Activated naive CD8-positive, alpha-beta T cell treated with anti-CD3 and anti-CD28 coated beads, Interleukin-2, amount 50 U/mL, for 24 hours (primary cell): ENCODE data around the gene BCORL1.

ENCODE experiments used
- ATAC-seq: fragments of 150-1000 bp; cut with Tn5 transposase; one replicate; pipeline ENCODE4 v1.10.0; 2021
- DNase-seq: peaks from one replicate; pipeline ENCODE4 v3.0.0; 2021
- H3K27ac Mint-ChIP-seq: one replicate; pipeline ENCODE4 v1.8.0; 2021; ENCODE audit warnings: mild to moderate bottlenecking, mixed read lengths
- H3K27me3 Mint-ChIP-seq: one replicate; pipeline ENCODE4 v1.8.0; 2021; ENCODE audit warnings: mixed read lengths
- H3K36me3 Mint-ChIP-seq: one replicate; pipeline ENCODE4 v1.8.0; 2021; ENCODE audit warnings: low read depth, mixed read lengths
- H3K4me1 Mint-ChIP-seq: one replicate; pipeline ENCODE4 v1.8.0; 2021; ENCODE audit warnings: mixed read lengths
- H3K4me3 Mint-ChIP-seq: one replicate; pipeline ENCODE4 v1.8.0; 2021; ENCODE audit warnings: mild to moderate bottlenecking, moderate library complexity, mixed read lengths
- H3K9me3 Mint-ChIP-seq: one replicate; pipeline ENCODE4 v1.8.0; 2021; ENCODE audit warnings: mixed read lengths

BCORL1 gene

DNA sequence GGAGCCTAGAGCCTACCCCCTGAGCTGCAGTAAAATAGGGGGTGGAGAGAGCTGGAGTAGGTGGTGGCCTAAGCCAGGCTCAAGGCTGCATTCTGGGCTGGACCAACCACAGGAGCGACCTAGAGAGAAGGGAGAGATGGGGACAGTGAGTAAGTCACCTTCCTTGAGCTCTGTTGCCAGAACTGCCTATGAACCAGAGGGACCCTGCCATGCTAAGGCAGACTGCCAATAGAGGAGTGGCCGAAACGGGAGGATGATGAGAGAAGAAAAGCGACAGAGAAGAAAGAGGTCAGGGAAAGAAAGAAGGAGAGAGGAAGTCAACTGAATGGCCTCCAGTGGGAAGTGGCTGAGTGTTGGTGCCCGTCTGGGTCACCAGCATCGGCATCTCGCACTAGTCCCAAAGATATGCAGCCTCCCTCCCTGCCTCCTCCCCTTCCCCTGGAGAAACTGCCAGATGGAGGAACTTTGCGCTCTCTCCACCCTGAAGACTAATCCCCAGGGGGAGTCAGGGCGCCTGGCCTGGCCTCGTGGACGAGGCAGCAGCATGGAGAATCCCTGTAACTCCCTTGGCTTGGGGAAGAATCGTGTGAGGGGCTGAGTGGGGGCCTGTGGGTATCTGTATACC lies 99.1 kb downstream of the BCORL1 start:
- ATAC-seq (no peak), DNase-seq (no peak)
- H3K36me3 Mint-ChIP-seq: no peaks in the 10 kb centered on the region
- no peaks in the 10 kb centered on the region for H3K27me3 Mint-ChIP-seq
- no peaks in the 10 kb centered on the region for H3K9me3 Mint-ChIP-seq
- peaks cover 57% of the 10 kb centered on the region for H3K4me1 Mint-ChIP-seq
- H3K4me3 Mint-ChIP-seq: no peak overlapping the region
- peak overlapping the region; percentile 80 for H3K27ac Mint-ChIP-seq

DNA sequence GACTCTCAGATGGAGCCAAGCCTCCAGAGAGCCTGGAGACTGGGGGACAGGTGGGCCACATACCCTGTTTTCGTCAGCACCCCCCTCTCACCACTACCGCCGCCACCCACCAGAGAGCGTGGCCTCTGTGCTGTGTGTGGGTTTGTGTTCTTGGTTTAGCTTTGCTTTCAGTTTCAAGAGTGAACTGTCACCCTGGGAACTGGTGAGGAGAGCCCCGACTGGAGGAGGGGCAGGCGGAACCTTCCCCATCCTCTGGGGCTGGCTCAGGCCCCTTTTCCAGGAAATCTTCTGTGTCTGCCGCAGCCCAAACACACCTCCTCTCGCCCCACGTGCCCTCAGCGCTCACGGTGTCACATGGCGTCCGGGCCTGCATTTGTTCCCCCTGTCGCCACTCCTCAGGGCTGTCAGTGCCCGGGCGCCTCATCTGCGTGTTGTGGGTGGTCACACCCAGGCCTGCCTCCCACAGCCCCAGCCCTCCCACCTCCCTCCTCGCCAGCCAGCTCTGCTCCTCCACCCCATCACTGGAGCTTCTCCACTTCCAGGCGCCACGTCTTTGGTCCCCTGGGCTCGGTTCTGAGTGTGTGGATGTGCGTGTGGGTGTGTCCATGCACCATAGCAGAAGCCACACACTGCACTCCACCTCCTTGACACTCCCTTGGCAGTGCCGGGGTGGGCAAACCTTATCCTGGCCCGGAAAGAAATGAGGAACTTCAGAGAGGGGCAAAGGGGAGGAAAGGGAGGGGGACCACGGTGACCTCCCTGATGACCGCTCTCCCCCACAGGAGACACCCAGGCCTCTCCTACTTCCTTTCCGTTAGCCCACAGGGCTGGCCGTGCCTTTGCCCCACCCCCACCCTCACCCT lies 100.0 kb downstream of the BCORL1 start:
- peak; percentile 65 for ATAC-seq
- Mint-ChIP-seq H3K4me3 (peak overlapping the region; percentile 43), H3K27me3 (no peaks in the 10 kb centered on the region), H3K9me3 (no peaks in the 10 kb centered on the region), H3K36me3 (no peaks in the 10 kb centered on the region), H3K27ac (peak overlapping the region; percentile 80), H3K4me1 (peaks cover 63% of the 10 kb centered on the region)
- DNase-seq: peak; percentile 67

DNA sequence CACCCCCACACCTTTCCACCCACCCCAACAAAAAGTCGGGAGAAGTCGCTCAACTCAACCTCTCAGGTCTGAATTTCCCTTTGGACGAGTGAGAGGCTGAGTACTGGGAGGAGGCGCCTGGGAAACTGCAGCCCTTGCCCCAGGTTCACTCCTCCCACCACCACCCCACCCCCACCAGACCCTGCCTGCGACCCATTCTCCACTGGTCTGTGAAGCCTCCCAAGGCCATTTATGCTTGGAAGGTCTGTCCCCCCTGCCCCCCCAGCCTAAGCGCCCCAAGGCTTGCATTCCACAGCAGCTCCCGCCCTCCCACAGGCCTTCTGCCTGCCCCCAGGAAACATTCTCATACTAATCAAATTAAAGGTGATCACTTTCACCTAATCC lies 100.7 kb downstream of the BCORL1 start:
- H3K36me3 Mint-ChIP-seq: peaks cover 3% of the 10 kb centered on the region
- H3K27ac Mint-ChIP-seq: peak overlapping the region; percentile 80
- no peaks in the 10 kb centered on the region for H3K27me3 Mint-ChIP-seq
- DNase-seq: no peak
- peaks cover 69% of the 10 kb centered on the region for H3K4me1 Mint-ChIP-seq
- no peak for ATAC-seq
- peak overlapping the region; percentile 29 for H3K4me3 Mint-ChIP-seq
- H3K9me3 Mint-ChIP-seq: no peaks in the 10 kb centered on the region

DNA sequence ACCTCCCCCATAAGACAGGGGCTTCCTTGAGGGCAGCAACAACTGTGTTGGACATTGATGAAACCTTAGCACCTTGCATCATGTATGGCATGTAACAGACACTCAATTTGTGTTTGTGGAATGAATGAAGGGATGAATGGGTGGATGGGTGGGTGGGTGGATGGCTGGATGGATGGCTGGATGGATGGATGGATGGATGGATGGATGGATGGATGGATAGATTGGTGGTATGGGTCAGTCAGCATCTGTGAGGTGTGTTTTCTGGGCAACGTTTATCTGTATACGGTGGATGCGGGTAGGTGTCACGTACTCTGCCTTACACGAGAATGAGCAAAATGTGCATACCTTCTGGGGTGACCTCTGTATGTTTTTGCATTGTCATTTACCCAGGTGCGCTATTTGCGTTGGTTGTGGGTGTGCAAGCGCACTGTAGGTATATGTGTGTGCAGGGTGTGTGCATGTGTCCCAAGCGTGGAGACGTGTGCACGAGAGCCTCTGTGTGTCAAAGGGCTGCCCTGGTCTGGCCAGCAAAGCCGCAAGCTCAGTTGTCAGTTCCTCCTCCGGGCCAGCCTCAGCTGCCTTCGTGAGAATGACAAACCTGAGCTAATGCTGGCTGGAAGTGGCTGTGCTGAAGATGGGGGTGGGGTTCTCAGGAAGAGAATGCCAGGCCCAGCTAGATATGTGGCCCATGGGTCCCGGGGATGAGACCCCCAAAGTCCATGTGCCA lies 101.4 kb downstream of the BCORL1 start:
- H3K36me3 Mint-ChIP-seq: peaks cover 3% of the 10 kb centered on the region
- no peak for ATAC-seq

DNA sequence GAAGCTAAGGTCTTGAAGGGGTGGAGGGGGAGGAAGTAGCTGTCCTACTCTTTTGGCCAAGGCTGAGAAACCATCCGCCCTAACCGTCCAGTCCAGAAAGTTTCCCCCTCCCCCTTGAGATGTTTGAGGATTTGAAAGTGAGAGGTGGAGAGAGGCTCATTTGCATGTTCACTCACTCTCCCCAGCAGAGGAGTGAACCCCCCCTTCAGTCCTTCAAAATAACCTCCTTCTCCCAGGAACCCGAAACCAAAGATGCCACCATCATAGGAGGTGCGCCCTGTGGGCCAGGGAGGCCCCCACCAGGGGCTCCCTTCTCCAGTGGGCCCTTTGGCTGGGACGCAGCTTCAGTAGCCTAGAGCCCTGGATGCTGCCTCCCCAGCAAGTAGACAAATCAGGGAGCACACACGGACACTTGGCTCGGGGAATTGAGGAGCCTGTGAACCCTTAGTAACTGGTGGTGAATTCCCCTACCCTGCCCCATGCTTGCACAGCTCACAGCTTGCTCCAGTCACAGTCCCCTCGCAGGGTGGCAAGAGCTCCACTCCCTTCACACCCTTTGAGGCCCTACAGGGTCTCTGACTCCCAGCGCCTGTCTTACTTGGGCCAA lies 102.3 kb downstream of the BCORL1 start:
- no peaks in the 10 kb centered on the region for H3K27me3 Mint-ChIP-seq
- H3K4me3 Mint-ChIP-seq: peak overlapping the region; percentile 63
- ATAC-seq: peak; percentile 29
- DNase-seq: no peak
- H3K27ac Mint-ChIP-seq: peak overlapping the region; percentile 79
- peaks cover 3% of the 10 kb centered on the region for H3K36me3 Mint-ChIP-seq
- no peaks in the 10 kb centered on the region for H3K9me3 Mint-ChIP-seq
- peaks cover 74% of the 10 kb centered on the region for H3K4me1 Mint-ChIP-seq

More for the DNA sequence above, 101.4 kb downstream of the BCORL1 start:
- H3K27ac Mint-ChIP-seq: peak overlapping the region; percentile 79
- peak overlapping the region; percentile 63 for H3K4me3 Mint-ChIP-seq
- H3K9me3 Mint-ChIP-seq: no peaks in the 10 kb centered on the region
- peaks cover 71% of the 10 kb centered on the region for H3K4me1 Mint-ChIP-seq
- no peak for DNase-seq
- H3K27me3 Mint-ChIP-seq: no peaks in the 10 kb centered on the region

DNA sequence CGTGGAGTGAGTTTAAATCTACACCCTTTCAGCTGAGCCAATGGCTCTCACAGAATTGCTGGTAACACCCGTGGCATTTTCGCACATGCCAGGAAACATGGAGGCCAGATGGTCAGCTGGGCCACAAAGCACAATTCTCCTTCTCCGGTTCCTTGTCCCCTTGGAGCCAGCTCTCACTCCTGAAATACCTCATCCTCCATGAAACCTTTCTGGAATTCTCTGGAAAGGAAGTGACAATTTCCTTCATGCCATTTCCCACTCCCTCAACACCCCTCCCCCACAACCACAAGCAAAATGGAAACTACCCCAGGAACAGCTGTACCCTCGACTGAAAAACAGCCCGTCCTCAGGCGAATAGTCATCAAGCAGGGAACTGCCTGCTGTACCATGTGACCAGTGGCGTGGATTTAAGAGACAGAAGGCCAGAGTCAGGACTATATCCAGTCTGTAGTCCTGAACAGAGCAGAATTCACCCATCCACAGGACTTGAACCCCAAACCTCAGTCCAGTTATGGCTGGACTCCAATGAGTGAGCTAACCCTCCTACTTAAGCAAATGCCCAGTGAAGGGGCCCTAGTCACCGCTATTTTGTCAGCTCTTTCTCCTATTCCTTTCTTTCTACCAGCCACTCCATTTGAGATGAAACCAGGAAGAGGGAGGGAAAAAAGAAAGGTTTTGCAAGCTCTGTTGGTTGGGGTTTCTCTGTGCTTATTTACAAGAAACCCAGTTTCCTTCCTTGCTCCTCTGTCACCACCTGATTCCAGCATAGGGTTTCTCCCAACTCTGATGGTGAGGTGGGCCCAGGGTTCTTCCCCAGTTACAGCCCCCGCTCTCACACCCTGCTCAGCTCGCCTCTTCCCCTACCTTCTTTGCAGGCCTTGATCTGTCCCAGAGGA lies 103.4 kb downstream of the BCORL1 start:
- H3K4me1 Mint-ChIP-seq: peaks cover 79% of the 10 kb centered on the region
- peaks cover 3% of the 10 kb centered on the region for H3K36me3 Mint-ChIP-seq
- H3K27ac Mint-ChIP-seq: peak overlapping the region; percentile 79
- ATAC-seq (no peak), DNase-seq (no peak)
- H3K27me3 Mint-ChIP-seq: no peaks in the 10 kb centered on the region
- H3K4me3 Mint-ChIP-seq: peak overlapping the region; percentile 63
- H3K9me3 Mint-ChIP-seq: no peaks in the 10 kb centered on the region

DNA sequence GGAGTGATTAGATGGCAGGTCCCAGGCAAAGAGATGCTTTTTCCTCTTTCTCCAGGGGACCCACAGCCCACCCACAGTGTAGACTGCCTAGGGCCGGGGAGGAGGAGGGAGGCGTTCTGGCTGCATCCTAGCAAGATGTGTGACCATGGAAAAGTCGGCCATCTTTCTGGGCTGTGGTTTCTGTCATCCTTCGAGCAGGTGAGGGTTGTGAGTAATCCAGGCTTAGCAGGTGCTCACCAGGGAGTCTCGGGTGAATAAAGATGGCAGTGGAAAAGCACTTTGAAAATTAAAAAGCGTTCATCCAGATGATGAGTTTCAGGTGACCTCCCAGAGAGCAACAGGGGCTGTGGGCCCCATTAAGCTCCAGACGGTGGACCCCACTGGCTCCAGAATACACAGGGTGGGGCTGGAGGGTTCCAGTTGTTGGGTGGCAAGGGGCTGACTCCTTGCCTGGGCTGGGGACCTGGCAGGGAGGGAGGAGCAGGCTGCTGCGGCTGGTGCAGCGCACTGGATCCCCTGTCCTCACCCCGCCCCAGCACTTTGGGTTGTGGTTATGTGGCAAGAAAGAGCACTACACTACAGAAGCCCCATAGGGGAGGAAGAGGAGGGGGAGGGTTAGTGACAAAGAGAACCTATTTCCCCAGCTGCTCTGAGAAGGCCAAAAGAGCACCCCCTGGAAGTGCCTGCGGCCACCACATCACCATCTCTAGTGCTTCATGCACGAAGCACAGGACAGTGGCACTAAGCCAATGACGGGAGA lies 104.2 kb downstream of the BCORL1 start:
- Mint-ChIP-seq H3K9me3 (no peaks in the 10 kb centered on the region), H3K27ac (peak overlapping the region; percentile 79), H3K4me3 (peak overlapping the region; percentile 63), H3K36me3 (peaks cover 3% of the 10 kb centered on the region), H3K4me1 (peaks cover 76% of the 10 kb centered on the region), H3K27me3 (no peaks in the 10 kb centered on the region)
- DNase-seq (peak; percentile 69), ATAC-seq (peak; percentile 73)

DNA sequence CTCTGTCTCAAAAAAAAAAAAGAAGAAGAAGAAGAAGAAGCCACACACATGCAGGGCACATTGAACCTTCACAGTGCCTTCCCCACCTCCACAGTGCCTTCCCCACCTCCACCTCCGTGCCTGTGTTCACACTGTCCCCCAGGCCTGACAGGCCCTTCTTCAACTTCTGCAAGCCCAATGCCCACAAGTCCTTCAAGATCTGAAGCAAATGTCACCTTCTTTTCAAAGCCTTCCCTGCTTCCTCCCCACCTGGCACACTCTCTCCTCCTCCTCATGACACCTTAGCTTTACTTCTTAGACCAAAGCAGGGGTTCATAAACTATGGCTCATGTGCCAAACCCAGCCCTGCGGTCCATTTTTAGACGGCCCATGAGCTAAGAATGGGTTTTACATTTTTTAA lies 107.9 kb downstream of the BCORL1 start:
- Mint-ChIP-seq H3K27ac (peak overlapping the region; percentile 52), H3K27me3 (no peaks in the 10 kb centered on the region), H3K4me1 (peaks cover 73% of the 10 kb centered on the region), H3K4me3 (no peak overlapping the region), H3K36me3 (peaks cover 3% of the 10 kb centered on the region), H3K9me3 (no peaks in the 10 kb centered on the region)
- no peak for ATAC-seq
- DNase-seq: no peak

DNA sequence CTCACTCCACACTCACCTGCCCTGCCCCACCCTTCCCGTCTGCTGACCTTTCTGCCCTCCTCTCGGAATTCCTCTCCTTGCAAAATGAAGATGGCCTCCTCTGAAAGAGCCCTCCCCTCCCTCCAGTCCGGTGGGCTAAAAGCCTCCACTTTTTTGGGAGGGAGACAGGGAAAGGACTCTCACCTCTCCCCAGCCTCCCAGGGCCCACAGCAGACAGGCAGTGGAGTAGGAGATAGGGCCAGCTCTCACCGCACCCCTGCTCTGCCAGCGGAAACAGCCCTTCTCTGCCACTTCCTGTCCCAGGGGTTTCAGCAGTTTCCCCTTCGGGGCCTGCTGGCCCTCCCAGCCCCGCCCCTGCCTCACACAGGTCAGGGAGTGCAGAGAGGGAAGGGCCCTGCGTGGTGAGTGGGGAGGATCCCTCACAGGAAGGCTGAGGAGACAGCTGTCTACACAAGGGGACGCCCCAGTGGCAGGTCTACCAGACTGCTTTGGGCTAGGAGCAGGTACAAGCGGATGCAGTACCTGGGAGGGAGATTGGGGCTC lies 109.6 kb downstream of the BCORL1 start:
- H3K27ac Mint-ChIP-seq: peak overlapping the region; percentile 86
- ATAC-seq (peak; percentile 99), DNase-seq (peak; percentile 79)
- H3K9me3 Mint-ChIP-seq: no peaks in the 10 kb centered on the region
- peaks cover 3% of the 10 kb centered on the region for H3K36me3 Mint-ChIP-seq
- H3K27me3 Mint-ChIP-seq: no peaks in the 10 kb centered on the region
- H3K4me3 Mint-ChIP-seq: peak overlapping the region; percentile 82
- peaks cover 66% of the 10 kb centered on the region for H3K4me1 Mint-ChIP-seq

DNA sequence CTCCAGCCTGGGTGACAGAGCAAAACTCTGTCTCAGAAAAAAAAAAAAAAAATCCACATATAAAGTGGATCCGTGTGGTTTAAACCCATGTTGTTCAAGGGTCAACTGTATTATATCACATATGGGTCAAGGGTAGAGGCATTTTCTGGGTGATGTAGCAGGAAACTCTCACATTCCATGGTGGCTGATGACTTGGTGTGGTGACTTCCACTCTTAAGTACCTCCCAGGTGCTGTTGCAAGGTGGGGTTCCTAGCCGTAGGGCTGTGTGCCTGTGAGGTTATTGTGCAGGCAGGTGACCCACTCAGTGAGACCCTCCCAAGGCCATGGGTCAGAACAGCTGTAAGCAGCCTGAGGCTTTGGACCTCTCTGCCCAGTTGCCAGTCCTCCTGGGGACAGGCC lies 110.8 kb downstream of the BCORL1 start:
- Mint-ChIP-seq H3K4me1 (peaks cover 70% of the 10 kb centered on the region), H3K36me3 (no peaks in the 10 kb centered on the region), H3K27me3 (no peaks in the 10 kb centered on the region), H3K4me3 (no peak overlapping the region), H3K9me3 (no peaks in the 10 kb centered on the region), H3K27ac (no peak overlapping the region)
- ATAC-seq (no peak), DNase-seq (no peak)

DNA sequence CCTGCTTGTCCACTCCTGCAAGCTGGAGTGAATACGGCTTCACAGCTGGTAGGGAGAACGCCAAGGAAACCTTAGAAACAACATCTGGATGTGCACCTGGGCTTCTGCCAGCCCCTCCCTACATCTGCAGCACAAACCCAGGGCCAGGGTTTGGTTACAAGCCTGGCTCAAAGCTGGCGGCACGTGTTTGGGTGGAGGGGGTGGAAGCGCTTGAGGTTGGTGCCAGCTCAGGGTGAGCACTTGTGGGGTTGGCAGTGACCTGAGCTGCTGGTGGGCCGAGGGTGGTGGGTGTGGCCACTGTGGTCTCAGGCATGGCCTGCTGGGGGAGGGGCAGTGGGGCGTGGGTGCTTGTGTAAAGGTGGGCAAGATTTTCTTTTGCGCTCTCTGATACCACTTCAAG lies 112.3 kb downstream of the BCORL1 start:
- Mint-ChIP-seq H3K9me3 (no peaks in the 10 kb centered on the region), H3K4me1 (peaks cover 78% of the 10 kb centered on the region), H3K36me3 (no peaks in the 10 kb centered on the region), H3K27ac (no peak overlapping the region), H3K27me3 (no peaks in the 10 kb centered on the region), H3K4me3 (no peak overlapping the region)
- DNase-seq (no peak), ATAC-seq (no peak)

DNA sequence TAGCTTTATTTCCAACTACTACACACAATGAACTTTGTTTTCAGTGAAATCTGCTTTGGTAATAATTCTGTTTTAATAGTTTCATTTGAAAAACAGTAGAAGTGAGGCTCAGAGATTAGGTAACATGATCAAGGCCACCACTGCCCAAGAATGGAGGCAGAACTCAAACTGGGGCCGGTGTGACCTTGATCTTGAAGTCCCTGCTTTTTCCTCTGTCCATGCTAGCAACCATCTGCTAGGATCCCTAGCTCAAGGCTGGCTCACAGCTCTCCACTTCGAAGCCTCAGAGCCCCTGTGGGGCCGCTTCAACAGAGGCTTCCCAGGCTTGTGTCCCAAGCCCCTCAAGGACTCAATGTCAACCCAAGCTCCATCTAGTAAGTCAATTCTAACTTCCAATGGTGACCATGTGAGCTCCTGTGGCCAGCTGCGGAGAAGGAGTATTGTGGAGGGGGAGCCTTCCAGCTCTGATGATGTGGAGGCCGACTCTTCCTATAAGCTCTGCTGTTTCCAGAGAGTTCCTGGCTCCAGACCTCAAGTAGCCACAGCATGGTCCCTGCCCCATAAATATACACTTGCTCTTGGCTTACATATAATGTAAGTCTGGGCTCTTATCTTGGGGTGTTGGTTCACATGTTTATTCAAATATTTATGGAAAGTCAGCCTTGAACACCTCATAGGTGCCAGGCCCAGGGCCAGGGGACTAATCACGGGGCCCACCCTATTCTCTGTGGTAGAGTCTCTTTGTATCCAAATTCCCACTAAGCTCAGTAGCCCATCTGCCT lies 113.0 kb downstream of the BCORL1 start:
- H3K27ac Mint-ChIP-seq: no peak overlapping the region
- no peaks in the 10 kb centered on the region for H3K36me3 Mint-ChIP-seq

More for the DNA sequence above, 113.0 kb downstream of the BCORL1 start:
- Mint-ChIP-seq H3K4me1 (peaks cover 79% of the 10 kb centered on the region), H3K27me3 (no peaks in the 10 kb centered on the region), H3K4me3 (no peak overlapping the region), H3K9me3 (no peaks in the 10 kb centered on the region)
- no peak for ATAC-seq
- DNase-seq: no peak
